ENCODE results near the gene MESP1. TPM values are rescaled to one million over a fixed set of nuclear protein-coding genes. Genes with fewer than 3 reads are reported as not detected.

Gene MESP1
- total and polyA plus RNA-seq, 2 of the 13 experiments (the other 11 are each of a cell fraction or from before 2014, with no cell fraction given), result not detected

- CTCF ChIA-PET (ENCODE audit: low intra/inter-chr PET ratio, low total read pairs), result no interaction called here
- no CpG with 5 or more reads among the region's 5 CpGs for WGBS (ENCODE audit: low lambda C conversion rate)
- Histone ChIP-seq H3K79me2 (ENCODE audit: insufficient read depth, low read length) (no peaks in the 10 kb centered on the region), H3K9me3 (ENCODE audit: low read length) (no peaks in the 10 kb centered on the region), H3K4me2 (ENCODE audit: low read depth, low read length) (no peak overlapping the region), H4K20me1 (ENCODE audit: insufficient read depth, low read length) (no peaks in the 10 kb centered on the region), H2AFZ (ENCODE audit: low read length) (no peak overlapping the region), H3K4me3 (replicated peaks in 1 of 3; ENCODE audit: insufficient read depth in 1 of 3, low read depth in 2 of 3, low read length in 3 of 3) (no peak overlapping the region), H3K36me3 (replicated peaks in 1 of 2; ENCODE audit: control insufficient read depth in 1 of 2, insufficient read depth in 2 of 2, low read length in 2 of 2) (no peaks in the 10 kb centered on the region), H3K27ac (ENCODE audit: extremely low read length, insufficient read depth, low read length) (no peak overlapping the region), H3K4me1 (ENCODE audit: insufficient read depth, low read length) (no peaks in the 10 kb centered on the region), H3K9ac (ENCODE audit: insufficient read depth, low read depth, low read length) (no peak overlapping the region), H3K27me3 (ENCODE audit: control insufficient read depth in 1 of 2, insufficient read depth in 2 of 2, low read length in 2 of 2) (peaks cover 1 to 31% of the 10 kb centered on the region in 2 experiments; a peak in 3 of 5 replicates)
- POLR2A ChIA-PET, result no interaction called here
- no TSS peak for BruUV-seq (replicated peaks)
- in situ Hi-C loops (cut with HindIII; ENCODE audit: extremely low pct_ligation_motif_present, low pct_unique_long_range_greater_than_20kb) (loop anchor here (25.0 kb wide), 1 partner anchor 356 kb away; no protein-coding TSS in a partner anchor), intact Hi-C loops (cut with micrococcal nuclease; ENCODE audit: unreplicated experiment) (no loop called here)
- FAIRE-seq (no peak), ATAC-seq (no peak), DNase-seq (ENCODE audit: low spot score) (no peak)
- TF ChIP-seq MIER3 (CRISPR knock-in tag; IDR thresholded peaks at IDR 0.05; ENCODE audit: borderline replicate concordance), result no peak
- TF ChIP-seq ZNF878 (CRISPR knock-in tag; IDR thresholded peaks at IDR 0.05), result no peak
- no peak for TF ChIP-seq POLR2AphosphoS5 (IDR thresholded peaks at IDR 0.05; ENCODE audit: low read depth, low read length)
- no peak for TF ChIP-seq ATF6 (CRISPR knock-in tag; conservative IDR thresholded peaks at IDR 0.05)
- no peak for TF ChIP-seq CREB3 (CRISPR knock-in tag; IDR thresholded peaks at IDR 0.05)
- TF ChIP-seq ARNTL (CRISPR knock-in tag; IDR thresholded peaks at IDR 0.05), result no peak
- no peak for TF ChIP-seq E2F5 (CRISPR knock-in tag; conservative IDR thresholded peaks at IDR 0.05)
- TF ChIP-seq MAFF (IDR thresholded peaks at IDR 0.05; ENCODE audit: low read depth, low read length), result no peak
- TF ChIP-seq PHF21A (CRISPR knock-in tag; IDR thresholded peaks at IDR 0.05), result no peak
- TF ChIP-seq MXD3 (CRISPR knock-in tag; IDR thresholded peaks at IDR 0.05), result no peak
- TF ChIP-seq ZNF772 (CRISPR knock-in tag; IDR thresholded peaks at IDR 0.05), result no peak
- TF ChIP-seq ZMYM2 (CRISPR knock-in tag; IDR thresholded peaks at IDR 0.05), result no peak
- TF ChIP-seq ZNF431 (CRISPR knock-in tag; IDR thresholded peaks at IDR 0.05; ENCODE audit: borderline replicate concordance, low read depth), result no peak
- no peak for TF ChIP-seq ZHX2 (IDR thresholded peaks at IDR 0.05; ENCODE audit: low read depth)
- no peak for TF ChIP-seq ZHX2 (CRISPR knock-in tag; IDR thresholded peaks at IDR 0.05; ENCODE audit: borderline replicate concordance)
- no peak for TF ChIP-seq BORCS8-MEF2B (CRISPR knock-in tag; IDR thresholded peaks at IDR 0.05)
- TF ChIP-seq TBP (CRISPR knock-in tag; IDR thresholded peaks at IDR 0.05), result no peak
Measured at GRCh38 chr15:89731275-89731674, 19.8 kb downstream of the MESP1 start.

Data from HepG2 (cell line).